ENCODE results near the gene DCLRE1C.
"Not testable (repeated sequence)": the region's sequence is repeated elsewhere in the genome, so short reads cannot be mapped to it uniquely, and the experiment has no call there.

The DCLRE1C gene

GRCh38 chr10:14942950-14943338 lies 11.0 kb downstream of the DCLRE1C start:
- not testable (repeated sequence) for DNase-seq

GRCh38 chr10:14942147-14942949 lies 11.5 kb downstream of the DCLRE1C start:
- not testable (repeated sequence) for DNase-seq

GRCh38 chr10:14938971-14939370 lies 14.9 kb downstream of the DCLRE1C start:
- not testable (repeated sequence) for DNase-seq

DNA sequence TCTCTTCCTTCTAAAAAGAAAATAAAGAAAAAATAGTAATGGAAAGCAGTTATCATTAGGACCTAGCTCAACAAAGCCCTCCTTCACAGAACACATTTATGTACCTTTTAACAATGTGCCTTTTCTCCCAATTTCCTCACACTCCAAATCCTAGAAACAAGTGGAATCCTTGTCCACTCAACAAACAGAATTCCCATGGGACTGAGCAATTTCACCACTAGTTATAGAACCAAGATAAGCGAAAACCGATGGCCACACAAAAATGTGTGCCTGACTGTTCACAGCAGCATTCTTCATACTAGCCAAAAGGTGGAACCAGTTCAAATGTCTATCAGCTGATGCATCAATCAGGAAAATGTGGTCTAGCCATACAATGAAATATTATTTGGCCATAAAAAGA lies 17.3 kb downstream of the DCLRE1C start:
- DNase-seq, result no peak

- DNase-seq, result no peak
Observed at GRCh38 chr10:14930610-14931009, 23.3 kb downstream of the DCLRE1C start.

GRCh38 chr10:14926722-14927416 lies 27.0 kb downstream of the DCLRE1C start:
- DNase-seq, result no peak

DNA sequence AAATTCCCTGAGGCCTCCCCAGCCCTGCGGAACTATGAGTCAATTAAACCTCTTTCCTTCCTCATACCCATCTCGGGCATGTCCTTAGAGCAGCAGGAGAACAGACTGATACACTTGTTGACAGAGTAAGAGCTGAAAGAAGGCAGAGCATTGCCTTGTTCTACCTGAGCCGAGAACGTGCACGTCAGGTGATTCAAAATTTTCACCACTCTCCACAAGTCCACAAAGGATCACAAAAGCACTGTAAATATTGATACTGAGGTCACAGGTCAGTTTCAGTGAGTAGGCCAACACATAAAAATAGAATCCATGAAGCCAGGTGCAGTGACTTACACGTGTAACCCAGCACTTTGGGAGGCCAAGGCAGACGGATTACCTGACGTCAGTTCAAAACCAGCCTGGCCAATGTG lies 27.8 kb downstream of the DCLRE1C start:
- DNase-seq, result no peak

DNA sequence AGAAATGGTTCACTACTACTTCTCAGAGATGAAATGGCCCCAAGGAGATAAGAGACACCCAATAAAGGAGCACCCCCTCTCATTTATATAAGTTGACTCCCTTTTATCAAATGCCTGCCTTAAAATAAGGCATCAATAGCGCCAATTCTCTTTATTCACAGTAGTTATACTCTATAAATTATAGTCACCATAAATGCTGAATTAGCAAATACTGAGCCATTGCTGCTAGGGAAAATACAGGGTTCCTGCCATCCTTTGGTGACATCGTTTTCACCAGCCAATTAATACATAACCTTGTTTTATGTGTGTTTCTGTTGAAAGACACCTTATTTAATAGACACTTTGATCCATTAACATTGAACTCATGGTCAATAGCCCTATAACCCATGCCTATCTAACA lies 28.6 kb downstream of the DCLRE1C start:
- no peak for DNase-seq

GRCh38 chr10:14924013-14924412 lies 29.9 kb downstream of the DCLRE1C start:
- DNase-seq, result no peak

DNA sequence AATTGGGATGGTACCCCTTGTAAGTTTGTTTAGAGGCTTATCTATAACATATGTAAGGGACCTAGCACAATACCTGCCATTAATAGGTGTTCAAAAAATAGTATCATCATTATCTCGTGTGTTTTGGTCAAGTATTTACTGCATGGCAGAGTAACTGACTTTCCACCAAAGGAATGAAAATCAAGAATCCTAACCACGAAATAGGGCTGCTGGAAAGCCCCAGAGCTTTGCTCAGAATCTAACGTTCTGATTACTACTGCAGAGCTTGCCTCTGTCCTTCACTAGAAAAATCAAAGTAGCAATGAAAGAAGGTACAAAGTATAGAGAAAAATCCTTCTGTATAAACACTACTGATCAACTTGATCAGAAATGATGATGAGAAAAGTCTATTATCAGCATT lies 34.9 kb downstream of the DCLRE1C start:
- DNase-seq, result no peak

GRCh38 chr10:14917827-14918226 lies 36.1 kb downstream of the DCLRE1C start:
- no peak for DNase-seq

GRCh38 chr10:14916600-14916999 lies 37.3 kb downstream of the DCLRE1C start:
- no peak for DNase-seq

DNA sequence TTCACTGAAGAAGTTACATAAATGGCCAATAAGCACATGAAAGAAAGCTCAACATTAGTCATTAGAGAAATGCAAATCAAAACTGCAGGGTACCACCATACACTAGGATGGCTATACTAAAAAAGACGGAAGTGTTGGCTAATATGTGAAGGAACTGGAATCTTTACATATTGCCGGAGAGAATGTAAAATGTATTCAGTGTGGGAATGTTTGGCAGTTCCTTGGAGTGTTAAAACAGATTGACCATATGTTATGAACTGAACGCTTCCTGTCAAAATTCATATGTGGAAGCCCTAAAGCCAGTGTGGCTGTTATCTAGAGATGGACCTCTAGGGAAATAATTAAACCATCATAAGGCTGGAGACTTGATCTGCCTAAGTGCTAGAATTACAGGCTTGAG lies 42.1 kb downstream of the DCLRE1C start:
- DNase-seq, result no peak

DNA sequence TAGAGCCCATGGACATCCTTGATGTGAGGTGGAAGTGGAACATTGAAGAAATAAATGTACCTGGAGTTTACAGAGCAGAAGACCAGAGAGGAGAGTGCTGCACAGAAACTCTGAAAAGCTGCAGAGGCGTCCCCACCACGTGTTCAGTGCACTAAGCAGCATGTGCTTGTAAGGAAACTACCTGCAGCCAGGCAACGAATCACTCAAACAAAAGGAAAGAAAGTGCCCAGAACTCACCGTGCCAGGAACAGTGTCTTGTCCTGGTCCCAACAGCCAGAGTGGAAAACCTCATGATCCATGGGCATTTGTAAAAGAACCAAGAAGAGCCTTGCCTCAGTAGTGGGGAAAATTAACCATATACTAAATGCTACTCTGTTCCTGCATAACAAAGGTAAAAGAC lies 42.9 kb downstream of the DCLRE1C start:
- no peak for DNase-seq

GRCh38 chr10:14909101-14909500 lies 44.8 kb downstream of the DCLRE1C start:
- no peak for DNase-seq

DNA sequence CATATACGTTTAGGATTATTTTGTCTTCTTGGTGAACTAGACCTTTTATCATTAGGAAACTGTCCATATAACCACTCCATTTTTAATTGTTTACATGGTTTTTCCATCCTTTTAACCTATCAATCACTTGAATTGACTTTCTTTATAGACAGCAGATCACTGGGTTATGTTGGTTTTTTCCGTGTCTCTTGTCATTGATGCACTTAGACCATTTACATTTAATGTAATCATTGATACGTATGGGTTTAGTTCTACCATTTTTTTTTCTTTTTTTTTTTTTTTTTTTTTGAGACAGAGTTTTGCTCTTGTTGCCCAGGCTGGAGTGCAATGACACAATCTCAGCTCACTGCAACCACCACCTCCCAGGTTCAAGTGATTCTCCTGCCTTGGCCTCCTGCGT lies 46.3 kb downstream of the DCLRE1C start:
- DNase-seq, result not testable (repeated sequence)

DNA sequence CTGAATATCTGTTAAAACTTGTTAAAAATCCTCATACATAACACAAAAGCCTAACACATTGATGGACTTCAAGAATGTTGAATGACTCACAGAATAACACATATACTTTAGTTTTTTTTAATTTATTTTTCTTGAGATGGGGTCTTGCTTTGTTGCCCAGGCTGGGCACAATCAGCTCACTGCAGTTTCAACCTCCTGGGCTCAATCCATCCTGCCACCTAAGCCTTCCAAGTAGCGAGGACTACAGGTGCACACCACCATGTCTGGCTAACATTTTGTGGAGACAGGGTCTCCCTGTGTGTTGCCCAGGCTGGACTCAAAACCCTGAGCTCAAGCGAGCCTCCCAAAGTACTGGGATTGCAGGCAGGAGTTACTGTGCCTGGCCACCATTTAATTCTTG lies 47.1 kb downstream of the DCLRE1C start:
- DNase-seq, result no peak

GRCh38 chr10:14905890-14906289 lies 48.0 kb downstream of the DCLRE1C start:
- no peak for DNase-seq

GRCh38 chr10:14904864-14905263 lies 49.0 kb downstream of the DCLRE1C start:
- DNase-seq, result no peak

- no peak for DNase-seq
Observed at GRCh38 chr10:14904316-14904732, 49.6 kb downstream of the DCLRE1C start.

GRCh38 chr10:14891151-14891550 lies 62.7 kb downstream of the DCLRE1C start:
- no peak for DNase-seq

- no peak for DNase-seq
Observed at GRCh38 chr10:14889318-14889717, 64.6 kb downstream of the DCLRE1C start.

- no peak for DNase-seq
Observed at GRCh38 chr10:14884082-14884481, 69.8 kb downstream of the DCLRE1C start.

DNA sequence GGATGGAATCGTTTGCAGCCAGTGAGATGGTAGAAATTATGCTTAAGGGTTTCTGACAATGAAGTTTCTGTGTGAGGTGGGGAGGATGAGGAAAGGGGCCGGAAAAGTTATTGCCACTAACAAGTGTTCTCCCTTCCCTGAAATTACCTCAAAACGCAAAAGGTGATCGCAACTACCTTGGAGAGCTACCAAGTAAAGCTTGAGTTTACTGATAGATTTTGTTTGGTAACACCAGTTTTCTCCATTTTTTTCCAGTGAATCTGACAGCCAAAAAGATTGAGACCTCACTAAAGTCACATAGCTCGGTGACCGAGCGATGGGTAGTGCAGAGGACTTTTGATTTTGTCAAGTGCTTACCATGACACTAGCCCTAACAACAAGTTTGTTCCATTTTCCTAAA lies 73.7 kb downstream of the DCLRE1C start:
- DNase-seq, result no peak

DNA sequence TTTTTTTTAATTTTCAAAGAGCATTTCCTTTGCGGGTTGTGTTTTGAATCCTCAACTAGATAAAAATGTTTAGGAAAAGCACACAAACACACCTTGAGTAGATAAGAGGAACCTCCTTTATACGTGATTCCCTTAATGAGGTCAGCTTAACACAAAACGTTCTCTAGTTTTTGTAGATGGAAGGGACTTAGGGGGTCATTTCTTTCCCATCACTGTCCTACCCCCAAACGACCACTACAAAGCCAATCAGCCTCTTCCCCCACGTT lies 74.0 kb downstream of the DCLRE1C start:
- no peak for DNase-seq
